HAP-1 (cell line): Measurements from ENCODE around the gene TMEM235.

Source experiments
- DNase-seq, 2 experiments: peaks; one replicate each; pipeline ENCODE4 v3.0.0-alpha.2; 2016 to 2020; ENCODE audit warnings: low spot score in 2 of 2
- H3K27me3 ChIP-seq: fragments of 250-450 bp; sonication (Bioruptor Pico); 2 replicates; pipeline ENCODE4 v1.5.1; 2020; ENCODE audit warnings: low read depth, mild to moderate bottlenecking, moderate library complexity
- H3K36me3 ChIP-seq: fragments of 250-450 bp; sonication (Bioruptor Pico); replicated peaks from 2 replicates; pipeline ENCODE4 v1.5.1; 2020; ENCODE audit warnings: mild to moderate bottlenecking
- H3K4me1 ChIP-seq: fragments of 250-450 bp; sonication (Bioruptor Pico); 2 replicates; pipeline ENCODE4 v1.5.1; 2020; ENCODE audit warnings: mild to moderate bottlenecking
- H3K4me3 ChIP-seq: fragments of 250-450 bp; sonication (Bioruptor Pico); 2 replicates; pipeline ENCODE4 v1.5.1; 2020; ENCODE audit warnings: mild to moderate bottlenecking, moderate library complexity
- H3K9me3 ChIP-seq: fragments of 250-450 bp; sonication (Bioruptor Pico); 2 replicates; pipeline ENCODE4 v1.5.1; 2020; ENCODE audit warnings: mild to moderate bottlenecking, moderate library complexity
- in situ Hi-C: fragments of 300-500 bp; cut with MboI; formaldehyde crosslinking; loops from 3 replicates; pipeline ENCODE4 v1.14.3; 2020; ENCODE audit warnings: low sequenced_read_pairs, inconsistent platforms, mixed read lengths

The TMEM235 gene

GRCh38 chr17:78205124-78205775 is 26.2 kb upstream of the TMEM235 start:
- no peak for DNase-seq
- Histone ChIP-seq H3K27me3 (no peaks in the 10 kb centered on the region), H3K4me3 (no peak overlapping the region), H3K4me1 (no peaks in the 10 kb centered on the region), H3K36me3 (no peaks in the 10 kb centered on the region), H3K9me3 (no peaks in the 10 kb centered on the region)
- in situ Hi-C loops = no loop called here

- no peak for DNase-seq
- no peak overlapping the region for H3K4me3 ChIP-seq
- H3K36me3 ChIP-seq = no peaks in the 10 kb centered on the region
- H3K4me1 ChIP-seq = no peaks in the 10 kb centered on the region
- no peaks in the 10 kb centered on the region for H3K9me3 ChIP-seq
- H3K27me3 ChIP-seq = no peaks in the 10 kb centered on the region
- in situ Hi-C loops = no loop called here
These were observed 25.1 kb upstream of the TMEM235 start for GRCh38 chr17:78206298-78206697.

GRCh38 chr17:78208486-78208885 is 22.9 kb upstream of the TMEM235 start:
- H3K4me1 ChIP-seq = no peaks in the 10 kb centered on the region
- H3K27me3 ChIP-seq = no peaks in the 10 kb centered on the region
- in situ Hi-C loops = no loop called here
- DNase-seq = no peak
- H3K36me3 ChIP-seq = no peaks in the 10 kb centered on the region
- H3K4me3 ChIP-seq = no peak overlapping the region
- H3K9me3 ChIP-seq = no peaks in the 10 kb centered on the region

DNA sequence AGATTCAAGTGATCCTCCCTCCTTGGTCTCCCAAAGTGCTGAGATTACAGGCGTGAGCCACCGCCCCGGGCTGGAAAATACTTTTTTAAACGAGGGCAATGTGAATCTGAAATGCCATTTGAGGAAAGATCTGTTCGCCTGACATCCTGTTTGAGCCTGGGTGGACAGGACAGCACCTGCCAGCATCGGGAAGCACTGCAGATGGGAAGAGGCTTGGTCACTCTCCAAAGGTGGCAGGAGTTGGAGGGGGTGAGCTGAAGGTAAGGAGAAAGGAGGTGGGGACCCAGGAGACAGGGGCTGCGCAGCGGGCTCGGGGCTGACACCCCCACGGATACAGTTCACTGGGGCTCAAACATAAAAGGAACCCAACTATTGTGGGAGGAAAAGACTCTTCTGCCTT is 21.3 kb upstream of the TMEM235 start:
- no peak for DNase-seq
- in situ Hi-C loops = no loop called here
- no peaks in the 10 kb centered on the region for H3K9me3 ChIP-seq
- H3K27me3 ChIP-seq = no peaks in the 10 kb centered on the region
- peaks cover 6% of the 10 kb centered on the region for H3K36me3 ChIP-seq
- H3K4me1 ChIP-seq = no peaks in the 10 kb centered on the region
- H3K4me3 ChIP-seq = no peak overlapping the region

GRCh38 chr17:78211032-78211431 is 20.4 kb upstream of the TMEM235 start:
- Histone ChIP-seq H3K9me3 (no peaks in the 10 kb centered on the region), H3K4me1 (peaks cover 8% of the 10 kb centered on the region), H3K27me3 (no peaks in the 10 kb centered on the region), H3K36me3 (peaks cover 13% of the 10 kb centered on the region), H3K4me3 (no peak overlapping the region)
- in situ Hi-C loops = no loop called here
- DNase-seq = no peak

- H3K9me3 ChIP-seq = no peaks in the 10 kb centered on the region
- DNase-seq = peak; percentile 87 to 96
- peak within 1 kb of the TSS; percentile 96 for H3K4me3 ChIP-seq
These were observed 17.3 kb upstream of the TMEM235 start, which contains the start of gene BIRC5 for GRCh38 chr17:78214016-78214705. TSS of gene BIRC5 (plus strand) at chr17:78214253. CDS start at chr17:78214317, 64 bp downstream.

GRCh38 chr17:78214706-78215061 is 16.7 kb upstream of the TMEM235 start:
- Histone ChIP-seq H3K4me3 (peak overlapping the region; percentile 96), H3K27me3 (no peaks in the 10 kb centered on the region), H3K9me3 (no peaks in the 10 kb centered on the region), H3K4me1 (peaks cover 12% of the 10 kb centered on the region), H3K36me3 (peaks cover 48% of the 10 kb centered on the region)
- no peak for DNase-seq
- in situ Hi-C loops = no loop called here

More at GRCh38 chr17:78214016-78214705, 17.3 kb upstream of the TMEM235 start, which contains the start of gene BIRC5:
- in situ Hi-C loops = no loop called here
- Histone ChIP-seq H3K27me3 (no peaks in the 10 kb centered on the region), H3K4me1 (peaks cover 12% of the 10 kb centered on the region), H3K36me3 (peaks cover 43% of the 10 kb centered on the region)

- peaks cover 86% of the 10 kb centered on the region for H3K36me3 ChIP-seq
These were observed 11.9 kb upstream of the TMEM235 start for GRCh38 chr17:78219396-78220150.

GRCh38 chr17:78223061-78223460 is 8.4 kb upstream of the TMEM235 start:
- Histone ChIP-seq H3K36me3 (peaks cover 66% of the 10 kb centered on the region), H3K4me1 (no peaks in the 10 kb centered on the region), H3K27me3 (0 out of 2 replicates have a peak, but pooled peaks cover 6% of the 10 kb centered on the region), H3K9me3 (no peaks in the 10 kb centered on the region), H3K4me3 (no peak overlapping the region)
- DNase-seq = no peak
- in situ Hi-C loops = no loop called here

More at GRCh38 chr17:78219396-78220150, 11.9 kb upstream of the TMEM235 start:
- in situ Hi-C loops = no loop called here
- no peaks in the 10 kb centered on the region for H3K27me3 ChIP-seq
- peaks cover 12% of the 10 kb centered on the region for H3K4me1 ChIP-seq
- H3K4me3 ChIP-seq = no peak overlapping the region
- H3K9me3 ChIP-seq = no peaks in the 10 kb centered on the region
- DNase-seq = no peak

- in situ Hi-C loops = no loop called here
- H3K4me3 ChIP-seq = no peak overlapping the region
- no peaks in the 10 kb centered on the region for H3K9me3 ChIP-seq
- H3K27me3 ChIP-seq = 0 out of 2 replicates have a peak, but pooled peaks cover 6% of the 10 kb centered on the region
- no peak for DNase-seq
- peaks cover 59% of the 10 kb centered on the region for H3K36me3 ChIP-seq
- H3K4me1 ChIP-seq = no peaks in the 10 kb centered on the region
These were observed 7.7 kb upstream of the TMEM235 start for GRCh38 chr17:78223765-78224164.

- no peak for DNase-seq
- H3K4me1 ChIP-seq = no peaks in the 10 kb centered on the region
- in situ Hi-C loops = no loop called here
These were observed 7.0 kb upstream of the TMEM235 start for GRCh38 chr17:78224231-78225087.

GRCh38 chr17:78225088-78225865 is 6.2 kb upstream of the TMEM235 start:
- no peak for DNase-seq

More at GRCh38 chr17:78224231-78225087, 7.0 kb upstream of the TMEM235 start:
- Histone ChIP-seq H3K36me3 (peaks cover 52% of the 10 kb centered on the region), H3K4me3 (no peak overlapping the region), H3K9me3 (no peaks in the 10 kb centered on the region), H3K27me3 (0 out of 2 replicates have a peak, but pooled peaks cover 6% of the 10 kb centered on the region)

More at GRCh38 chr17:78225088-78225865, 6.2 kb upstream of the TMEM235 start:
- peaks cover 46% of the 10 kb centered on the region for H3K36me3 ChIP-seq
- no peaks in the 10 kb centered on the region for H3K9me3 ChIP-seq
- peaks cover 6% of the 10 kb centered on the region; the same call in 1 of the 2 replicates for H3K27me3 ChIP-seq
- no peak overlapping the region for H3K4me3 ChIP-seq
- H3K4me1 ChIP-seq = no peaks in the 10 kb centered on the region
- in situ Hi-C loops = no loop called here
